ENCODE data around the gene NUF2.
"Not testable (repeated sequence)": the region's sequence is repeated elsewhere in the genome, so short reads cannot be mapped to it uniquely, and the experiment has no call there.

Gene NUF2

DNA sequence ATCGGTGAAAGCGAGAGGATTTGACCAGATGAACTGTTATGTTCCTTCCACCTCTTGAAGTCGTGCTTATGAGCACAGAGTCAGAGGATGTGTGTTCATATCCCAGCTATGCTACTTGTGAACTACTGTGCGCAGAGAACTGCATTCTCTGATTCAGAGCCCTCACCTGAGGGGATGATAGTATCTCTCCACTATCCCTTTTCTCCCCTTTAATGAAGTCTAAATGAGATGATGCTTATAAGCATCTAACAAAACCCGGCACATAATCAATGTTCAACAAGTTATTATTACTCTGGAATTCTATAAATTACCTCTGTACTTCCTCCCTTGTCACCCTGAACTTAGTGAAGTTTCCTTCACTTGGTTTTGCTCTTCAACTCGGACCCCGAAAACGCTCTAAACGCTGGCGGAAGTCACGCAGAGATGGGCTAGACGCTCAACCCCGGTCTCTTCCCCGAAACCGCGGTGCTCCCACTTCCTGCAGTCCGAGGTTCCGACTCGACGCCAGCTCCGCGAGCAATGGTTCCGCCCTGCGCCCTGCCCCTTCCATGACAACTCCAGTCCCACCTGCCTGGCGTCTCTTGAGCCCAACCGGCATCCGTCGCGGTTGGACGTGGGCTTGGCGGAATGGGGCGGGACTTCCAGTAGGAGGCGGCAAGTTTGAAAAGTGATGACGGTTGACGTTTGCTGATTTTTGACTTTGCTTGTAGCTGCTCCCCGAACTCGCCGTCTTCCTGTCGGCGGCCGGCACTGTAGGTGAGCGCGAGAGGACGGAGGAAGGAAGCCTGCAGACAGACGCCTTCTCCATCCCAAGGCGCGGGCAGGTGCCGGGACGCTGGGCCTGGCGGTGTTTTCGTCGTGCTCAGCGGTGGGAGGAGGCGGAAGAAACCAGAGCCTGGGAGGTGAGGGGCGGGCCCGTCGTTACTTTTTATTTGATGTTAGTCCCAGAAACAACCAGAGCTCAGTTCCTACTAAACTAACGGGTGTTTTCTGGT is at the start of gene NUF2:
TSS of gene NUF2 (plus strand) at position 644 of the 995 bp plus-strand sequence. CDS start 4,098 bp downstream, outside the sequence.
- DNase-seq (ENCODE audit: low read depth), result peak; percentile 92

DNA sequence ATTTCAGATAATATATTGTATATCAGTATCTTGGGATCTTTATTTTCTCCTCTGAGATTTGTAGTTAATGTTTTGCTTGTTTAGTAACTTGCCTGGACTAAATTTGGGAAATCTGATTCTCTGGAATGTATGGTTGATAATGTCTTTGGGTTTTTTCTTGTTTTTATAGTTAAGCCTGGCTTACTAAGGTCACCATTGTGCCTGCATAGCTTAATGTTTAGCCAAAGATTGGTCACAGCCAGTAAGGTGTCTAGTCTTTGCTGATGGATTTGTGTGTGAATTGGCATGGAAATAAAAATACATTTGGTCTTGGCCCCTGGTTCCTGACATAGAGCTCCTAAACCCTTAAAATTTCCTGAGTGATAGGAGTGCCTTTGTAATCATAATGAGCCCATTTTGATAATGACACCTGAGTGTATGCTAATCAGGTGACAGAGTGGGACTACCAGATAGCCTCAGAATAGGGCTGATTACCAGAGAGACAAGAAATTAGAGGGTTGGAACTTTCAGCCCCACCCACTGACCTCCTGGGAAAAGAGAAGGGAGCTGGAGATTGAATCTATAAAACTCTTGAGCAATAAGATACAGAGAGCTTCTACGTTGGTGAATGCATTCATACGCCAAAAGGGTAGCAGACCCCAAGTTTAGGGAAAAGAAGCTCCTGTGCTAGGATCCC is 47.9 kb upstream of the NUF2 start:
- DNase-seq (ENCODE audit: low read depth), result no peak

DNA sequence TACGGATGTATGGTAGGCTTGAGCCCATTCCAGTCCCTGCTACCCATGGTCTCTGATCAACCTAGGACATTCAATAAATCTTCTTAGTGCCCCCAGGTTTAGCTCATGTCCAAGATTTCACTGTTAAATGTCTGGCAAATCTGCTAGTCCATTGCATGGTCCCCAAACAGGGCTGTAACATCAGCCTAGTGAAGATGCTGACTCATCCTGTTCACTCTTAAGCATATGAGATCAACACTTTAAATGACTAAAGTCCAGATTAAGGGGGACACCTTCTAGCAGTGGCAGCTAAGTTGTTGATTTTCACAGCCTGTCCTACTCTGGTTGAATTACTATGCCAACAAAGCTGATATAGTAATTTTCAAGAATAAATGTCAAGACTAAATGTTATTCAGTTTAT is 46.5 kb upstream of the NUF2 start:
- no peak for DNase-seq (ENCODE audit: low read depth)

DNA sequence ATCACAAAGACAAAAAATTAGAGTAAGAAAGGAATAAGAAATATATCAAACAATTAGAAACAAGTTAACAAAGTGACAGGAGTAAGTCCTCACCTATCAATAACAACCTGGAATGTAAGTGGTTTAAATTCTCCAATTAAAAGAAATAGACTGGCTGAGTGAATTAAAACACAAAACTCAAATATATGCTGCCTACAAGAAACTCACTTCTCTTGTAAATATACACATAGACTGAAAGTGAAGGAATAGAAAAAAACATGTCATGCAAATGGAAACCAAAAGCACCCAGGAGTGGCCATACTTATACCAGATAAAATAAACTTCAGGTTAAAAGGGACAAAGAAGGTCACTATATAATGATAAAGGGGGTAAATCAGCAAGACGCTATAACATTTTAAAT is 43.2 kb upstream of the NUF2 start:
- no peak for DNase-seq (ENCODE audit: low read depth)

DNA sequence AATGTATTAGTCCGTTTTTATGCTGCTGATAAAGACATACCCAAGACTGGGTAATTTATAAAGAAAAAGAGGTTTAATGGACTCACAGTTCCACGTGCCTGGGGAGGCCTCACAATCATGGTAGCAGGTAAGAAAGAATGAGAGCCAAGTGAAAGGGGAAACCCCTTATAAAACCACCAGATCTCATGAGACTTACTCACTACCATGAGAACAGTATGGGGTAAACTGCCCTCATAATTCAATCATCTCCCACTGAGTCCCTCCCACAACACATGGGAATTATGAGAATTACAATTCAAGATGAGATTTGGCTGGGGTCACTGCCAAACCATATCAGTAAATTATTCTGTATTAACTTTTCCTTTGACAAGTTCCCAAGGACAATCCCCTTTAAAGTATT is 36.9 kb upstream of the NUF2 start:
- not testable (repeated sequence) for DNase-seq (ENCODE audit: low read depth)

DNA sequence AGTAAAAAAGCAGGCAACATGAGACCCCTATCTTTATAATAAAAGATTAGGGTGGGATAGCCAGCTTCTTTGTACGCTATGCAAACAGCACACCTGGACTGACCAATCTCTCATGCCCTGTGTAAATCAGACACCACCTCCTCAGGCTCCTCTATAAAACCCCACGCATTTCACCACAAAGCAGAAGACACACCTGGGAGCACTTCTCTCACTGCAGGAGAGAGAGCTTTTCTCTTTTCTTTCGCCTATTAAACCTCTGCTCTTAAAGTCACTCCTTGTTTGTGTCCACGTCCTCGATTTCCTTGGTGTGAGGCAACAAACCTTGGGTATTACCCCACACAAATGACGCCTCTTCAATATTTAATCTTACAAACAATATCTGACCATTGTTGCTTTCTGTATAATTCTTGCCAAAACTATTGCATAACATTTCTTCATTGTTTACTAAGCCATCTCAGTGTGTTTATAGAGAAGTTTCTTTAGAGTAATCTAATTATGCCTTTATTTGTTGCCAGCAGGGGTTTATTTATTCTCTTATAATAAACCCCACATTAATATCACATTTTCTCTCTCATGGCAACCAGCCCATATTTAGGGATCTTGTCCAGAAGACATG is 31.6 kb upstream of the NUF2 start:
- DNase-seq (ENCODE audit: low read depth), result no peak

DNA sequence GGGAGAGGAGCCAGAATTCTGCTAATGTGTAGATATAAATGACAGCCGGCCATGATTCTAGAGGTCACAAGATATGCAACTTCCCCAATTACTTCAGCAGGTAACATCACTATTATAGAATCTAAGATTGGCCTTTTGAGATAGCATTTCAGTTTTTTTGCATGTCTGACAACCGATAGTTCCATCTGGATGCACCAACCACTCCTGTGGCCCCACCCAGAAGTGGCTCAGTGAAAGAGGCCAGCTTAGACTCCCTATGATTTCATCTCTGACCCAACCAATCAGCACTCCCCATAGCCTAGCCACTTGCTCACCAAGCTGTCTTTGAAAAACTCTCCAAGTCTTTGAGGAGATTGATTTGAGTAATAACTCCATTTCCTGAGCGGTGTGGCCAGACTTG is 30.3 kb upstream of the NUF2 start:
- no peak for DNase-seq (ENCODE audit: low read depth)

DNA sequence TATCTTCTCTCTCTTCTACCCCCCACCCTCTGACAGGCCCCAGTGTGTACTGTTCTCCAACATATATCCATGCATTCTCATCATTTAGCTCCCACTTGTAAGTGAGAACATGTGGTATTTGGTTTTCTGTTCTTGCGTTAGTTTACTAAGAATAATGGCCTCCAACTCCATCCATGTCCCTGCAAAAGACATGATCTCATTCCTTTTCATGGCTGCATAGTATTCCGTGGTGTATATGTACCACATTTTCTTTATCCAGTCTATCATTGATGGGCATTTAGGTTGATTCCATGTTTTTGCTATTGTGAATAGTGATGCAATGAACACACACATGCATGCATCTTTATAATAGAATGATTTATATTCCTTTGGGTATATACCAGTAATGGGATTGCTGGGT is 29.6 kb upstream of the NUF2 start:
- not testable (repeated sequence) for DNase-seq (ENCODE audit: low read depth)

DNA sequence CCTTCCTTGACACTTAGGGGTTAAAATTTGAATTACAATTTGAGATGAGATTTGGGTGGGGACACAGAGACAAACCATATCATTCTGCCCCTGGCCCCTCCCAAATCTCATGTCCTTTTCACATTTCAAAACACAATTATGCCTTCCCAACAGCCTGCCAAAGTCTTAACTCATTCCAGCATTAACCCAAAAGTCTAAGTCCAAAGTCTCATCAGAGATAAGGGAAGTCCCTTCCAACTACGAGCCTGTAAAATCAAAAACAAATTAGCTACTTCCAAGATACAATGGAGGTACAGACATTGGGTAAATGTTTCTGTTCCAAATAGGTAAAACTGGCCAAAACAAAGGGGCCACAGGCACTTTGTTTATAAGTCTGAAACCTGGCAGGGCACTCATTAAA is 28.3 kb upstream of the NUF2 start:
- not testable (repeated sequence) for DNase-seq (ENCODE audit: low read depth)

DNA sequence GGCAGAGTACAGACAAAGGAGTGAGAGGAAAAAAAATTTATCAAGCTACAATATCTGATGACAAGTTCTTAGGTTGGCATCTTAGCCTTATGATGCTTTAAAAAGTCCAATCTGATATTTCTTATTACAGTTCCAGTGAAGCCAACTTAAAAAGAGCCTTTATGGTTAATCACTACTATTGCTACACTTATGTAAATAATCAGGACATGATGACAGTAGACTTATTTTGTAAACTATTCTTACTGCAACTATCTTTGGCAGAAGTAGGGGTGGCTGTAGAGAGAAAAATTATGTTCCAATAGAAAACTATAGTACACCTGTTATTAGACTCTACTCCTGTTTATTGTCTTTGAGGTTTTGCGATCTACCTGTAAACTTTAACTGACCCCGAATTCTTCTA is 25.8 kb upstream of the NUF2 start:
- no peak for DNase-seq (ENCODE audit: low read depth)

DNA sequence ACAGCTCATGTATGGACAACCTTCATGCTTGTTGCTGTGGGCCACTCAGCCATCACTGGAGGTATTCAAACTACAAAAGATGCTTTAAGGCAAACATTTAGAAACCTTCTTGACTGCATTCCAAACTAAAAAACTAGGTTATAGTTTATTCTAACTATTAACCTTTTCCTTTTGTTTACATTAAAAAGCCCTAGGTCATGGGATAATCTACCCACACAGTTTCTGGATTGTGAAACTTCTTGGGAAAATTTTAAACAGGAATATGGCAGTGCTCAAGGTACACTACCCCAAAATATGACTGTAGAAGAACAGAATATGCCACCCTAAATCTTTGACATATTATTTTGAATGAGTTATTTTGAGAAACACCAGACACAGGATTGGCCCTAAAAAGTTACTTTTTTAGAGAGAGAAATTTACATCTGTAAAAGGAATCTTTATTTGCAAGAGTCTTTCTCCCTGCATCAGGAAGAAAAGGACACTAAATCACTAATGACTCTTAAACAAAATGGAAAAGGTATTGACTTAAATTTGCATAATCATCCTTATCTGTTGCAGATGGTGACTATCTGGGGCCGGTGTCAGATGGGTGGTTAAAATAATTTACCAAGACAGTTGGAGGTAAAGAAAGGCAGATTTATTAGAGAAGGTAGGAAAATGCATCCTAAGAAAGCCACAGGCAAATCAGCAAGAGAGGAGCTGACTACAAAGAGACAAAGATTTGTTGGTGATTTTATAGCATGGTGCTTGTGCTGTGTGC is 25.1 kb upstream of the NUF2 start:
- DNase-seq (ENCODE audit: low read depth), result no peak

DNA sequence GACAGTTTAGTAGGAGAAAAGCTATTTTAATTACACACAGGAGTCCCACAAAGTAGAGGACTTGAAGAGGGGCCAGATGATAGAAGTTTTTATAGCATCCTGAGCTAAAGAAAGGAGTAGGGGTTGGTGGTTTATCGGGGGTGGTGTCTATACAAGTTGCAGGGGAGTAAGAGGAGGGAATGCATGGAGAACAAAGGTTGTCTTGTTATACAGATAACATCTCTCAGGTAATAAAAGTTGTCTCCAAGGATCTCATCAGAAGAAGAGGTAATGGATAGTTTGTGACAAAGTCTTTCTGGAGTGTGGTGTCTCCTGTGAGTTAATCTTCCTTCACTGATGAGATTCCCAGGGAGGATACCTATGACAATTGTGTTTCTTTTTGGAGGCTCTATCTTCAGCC is 23.4 kb upstream of the NUF2 start:
- no peak for DNase-seq (ENCODE audit: low read depth)

DNA sequence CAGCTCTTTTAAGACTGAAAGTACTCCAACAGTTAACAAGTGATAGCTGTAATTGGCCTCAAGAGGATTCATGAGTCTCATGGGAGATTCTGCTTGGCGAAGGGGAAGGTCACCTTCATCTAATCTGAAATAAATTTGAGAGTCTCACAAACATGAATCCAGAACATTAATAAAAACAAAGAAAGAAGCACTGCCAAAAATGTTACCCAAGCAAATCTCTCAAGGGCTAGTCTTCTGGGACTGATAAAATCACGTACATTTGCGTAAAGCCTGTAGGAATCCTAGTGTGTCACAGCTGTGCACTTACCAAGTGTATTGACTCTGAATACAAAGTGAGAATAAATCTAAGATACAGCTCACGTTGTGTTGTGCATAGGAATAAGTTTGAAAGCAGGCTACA is 21.2 kb upstream of the NUF2 start:
- no peak for DNase-seq (ENCODE audit: low read depth)

DNA sequence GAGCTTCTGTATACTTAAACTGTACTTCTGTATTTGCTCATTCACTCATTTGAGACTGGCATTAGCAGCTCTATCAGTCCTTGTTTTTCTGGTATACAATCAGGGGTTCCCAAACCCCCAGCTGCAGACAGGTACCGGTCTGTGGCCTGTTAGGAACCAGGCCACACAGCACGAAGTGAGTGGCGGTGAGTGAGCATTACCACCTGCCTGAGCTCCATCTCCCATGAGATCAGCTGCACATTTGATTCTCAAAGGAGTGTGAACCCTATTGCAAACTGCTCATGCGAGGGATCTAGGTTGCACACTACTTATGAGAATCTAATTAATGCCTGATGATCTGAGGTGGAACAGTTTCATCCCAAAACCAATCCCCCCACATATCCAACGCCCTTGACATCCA is 18.2 kb upstream of the NUF2 start:
- DNase-seq (ENCODE audit: low read depth), result no peak

DNA sequence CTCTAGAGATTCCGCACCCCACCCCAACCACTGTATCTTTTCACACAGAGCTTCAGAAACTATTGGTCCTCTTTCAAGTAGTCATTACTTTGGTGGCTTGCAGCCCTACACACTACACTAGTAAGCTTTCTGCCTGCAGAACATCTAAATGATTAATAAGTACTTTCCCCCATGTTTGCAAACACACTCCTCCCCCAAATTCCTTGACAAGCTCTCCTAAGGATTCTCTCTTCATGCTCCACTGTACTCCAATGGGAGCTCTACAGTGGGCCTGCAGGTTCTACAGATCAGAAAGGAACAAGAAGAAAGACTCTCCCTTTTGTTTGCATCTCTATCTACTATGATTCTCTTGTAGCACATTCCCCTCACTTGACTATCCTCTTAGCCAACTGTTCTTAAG is 16.3 kb upstream of the NUF2 start:
- DNase-seq (ENCODE audit: low read depth), result no peak

DNA sequence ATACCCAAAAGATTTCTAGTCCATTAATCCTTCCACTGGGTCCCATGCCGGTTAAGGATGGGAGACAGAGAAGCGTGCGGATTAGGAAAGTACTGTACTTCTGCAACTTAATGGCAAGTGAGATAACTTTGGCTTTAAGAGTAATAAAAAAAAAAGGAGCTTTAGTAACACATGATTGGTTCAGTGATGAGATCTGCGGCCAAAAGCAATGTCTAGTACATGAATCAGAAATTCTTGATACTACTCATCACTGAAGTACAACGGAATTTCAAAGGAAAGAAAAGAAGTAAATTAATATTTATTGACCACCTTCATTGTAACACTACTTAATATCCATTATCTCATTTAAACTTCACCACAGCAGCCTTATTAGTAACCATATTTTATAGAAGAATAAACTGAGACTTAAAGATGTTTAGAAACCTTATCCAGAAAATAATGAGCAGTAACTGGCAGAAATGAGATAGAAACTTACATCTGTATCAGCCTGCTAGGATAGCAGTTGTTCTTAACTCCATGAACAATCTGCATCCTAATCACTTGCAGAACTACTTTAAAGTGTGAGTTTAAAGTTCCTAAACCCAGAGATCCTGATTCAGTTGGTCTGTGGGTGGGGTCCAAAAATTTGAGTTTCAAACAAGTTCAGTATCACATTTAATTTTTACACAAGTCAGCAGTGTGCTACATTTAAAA is 14.1 kb upstream of the NUF2 start:
- DNase-seq (ENCODE audit: low read depth), result no peak

DNA sequence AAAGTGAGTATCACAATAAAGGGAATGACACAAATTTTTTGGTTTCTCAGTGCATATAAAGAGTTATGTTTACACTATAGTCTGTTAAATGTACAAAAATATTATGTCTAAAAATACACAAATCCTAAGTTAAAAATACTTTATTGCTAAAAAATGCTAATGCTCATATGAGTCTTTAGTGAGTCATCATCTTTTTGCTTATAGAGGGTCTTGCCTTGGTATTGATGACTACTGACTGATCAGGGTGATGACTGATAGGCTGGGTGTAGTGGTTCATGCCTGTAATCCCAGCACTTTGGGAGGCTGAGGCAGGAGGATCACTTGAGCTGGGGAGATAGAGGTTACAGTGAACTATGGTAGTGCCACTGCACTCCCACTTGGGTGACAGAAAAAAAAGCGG is 12.9 kb upstream of the NUF2 start:
- no peak for DNase-seq (ENCODE audit: low read depth)

DNA sequence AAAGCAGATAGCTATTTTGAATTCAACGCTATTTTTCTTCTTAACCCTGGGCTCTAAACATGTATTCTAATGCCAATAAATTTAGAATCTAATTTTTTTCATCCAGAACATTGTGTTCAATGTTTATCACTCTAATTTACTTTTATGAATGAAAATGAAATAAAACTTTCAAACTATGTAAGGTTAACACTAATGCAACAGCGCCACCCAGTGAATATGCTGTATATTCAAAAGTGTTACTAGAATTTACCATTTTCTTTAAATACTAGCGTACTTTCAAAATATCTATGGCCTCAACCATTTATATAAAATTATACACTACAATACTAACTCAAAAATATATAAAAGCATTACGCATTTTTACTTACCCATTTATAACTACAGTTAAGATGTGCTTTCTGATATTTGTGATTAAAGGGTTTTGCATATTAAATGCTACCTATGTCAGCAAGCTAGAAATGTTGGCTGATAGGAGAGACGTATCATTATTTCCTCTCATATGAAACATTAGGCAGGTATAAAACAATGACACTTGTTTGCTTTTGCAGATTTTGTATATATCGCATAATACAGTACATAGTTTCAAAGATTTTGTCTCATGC is 5.9 kb upstream of the NUF2 start:
- DNase-seq (ENCODE audit: low read depth), result peak; percentile 10

DNA sequence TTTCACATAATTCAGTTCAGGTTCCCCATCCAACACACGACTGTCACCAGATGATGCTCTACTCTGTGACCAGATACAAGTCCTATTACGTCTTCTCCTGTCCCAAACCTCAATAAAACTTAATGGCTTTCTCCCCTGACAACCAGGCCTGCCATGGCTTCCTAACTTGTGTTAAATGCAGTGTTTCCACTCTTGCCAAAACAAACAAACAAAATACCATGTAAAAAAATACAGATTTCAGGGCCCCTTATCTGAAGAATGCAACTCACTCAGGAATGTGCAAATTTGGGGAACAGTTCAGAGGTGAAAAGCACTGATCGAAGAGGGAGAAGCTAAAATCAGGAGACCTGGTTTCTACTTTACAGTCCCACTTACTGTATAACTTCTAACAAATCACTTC is 863 bp upstream of the NUF2 start:
- DNase-seq (ENCODE audit: low read depth), result no peak

DNA sequence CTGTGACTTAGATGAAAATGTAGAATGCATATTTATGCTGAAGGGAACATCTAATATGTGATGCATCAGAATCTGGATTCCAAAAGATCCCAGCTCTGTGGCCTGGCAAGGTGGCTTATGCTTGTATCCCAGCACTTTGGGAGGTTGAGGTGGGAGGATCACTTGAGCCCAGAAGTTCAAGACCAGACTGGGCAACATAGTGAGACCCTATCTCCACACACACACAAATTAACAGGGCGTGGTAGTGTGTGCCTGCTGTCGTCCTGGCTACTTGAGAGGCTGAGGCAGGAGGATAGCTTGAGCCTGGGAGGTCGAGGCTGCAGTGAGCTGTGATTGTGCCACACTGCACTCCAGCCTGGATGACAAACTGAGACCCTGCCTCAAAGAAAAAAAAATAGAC is 1.6 kb downstream of the NUF2 start:
- DNase-seq (ENCODE audit: low read depth), result not testable (repeated sequence)

DNA sequence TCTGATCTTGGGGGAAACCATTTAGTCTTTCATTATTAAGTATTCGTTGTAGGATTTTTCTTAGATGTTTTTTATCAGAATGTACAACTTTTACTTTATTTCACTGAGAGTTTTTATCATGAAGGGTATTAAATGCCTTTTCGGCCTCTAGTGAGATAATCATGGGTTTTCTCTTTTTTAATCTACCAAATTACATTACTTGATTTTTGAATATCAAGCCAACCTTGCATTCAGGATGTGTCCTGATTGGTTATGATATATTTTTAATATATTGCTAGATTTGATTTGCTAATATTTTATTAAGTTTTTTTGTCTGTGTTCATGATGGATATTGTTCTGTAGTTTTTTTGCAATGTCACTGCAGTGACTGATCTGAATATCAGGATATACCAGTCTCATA is 9.4 kb downstream of the NUF2 start:
- no peak for DNase-seq (ENCODE audit: low read depth)
